Esophagus squamous epithelium (tissue), 4 donors: ENCODE data around the gene LPP.

Experiments used
- CTCF ChIP-seq, 6 experiments: fragments of 450-650 bp in 4 of 6; fragments of 200-600 bp in 2 of 6; sonication (generic) in 2 of 6; IDR thresholded peaks; one replicate each; pipeline ENCODE4 v1.5.1; 2016 to 2019; ENCODE audit warnings: antibody characterized with exemption in 6 of 6, mild to moderate bottlenecking in 4 of 6, moderate library complexity in 4 of 6
- POLR2A ChIP-seq, 4 donors: fragments of 450-650 bp; IDR thresholded peaks; one replicate each; pipeline ENCODE4 v1.6.1; 2017; ENCODE audit warnings: antibody characterized with exemption in 4 of 4, mild to moderate bottlenecking in 4 of 4, moderate library complexity in 3 of 4

- TF ChIP-seq CTCF (IDR thresholded peaks at IDR 0.05): no peak
- TF ChIP-seq POLR2A (IDR thresholded peaks at IDR 0.05): no peak
These were observed 286.5 kb downstream of the LPP start for GRCh38 chr3:188440340-188440972.
